HG03565 (cell line): ENCODE measurements around the gene TGIF1.

Source experiments
- ATAC-seq: cut with Tn5 transposase; IDR thresholded peaks from one replicate; pipeline ENCODE4 v1.9.1; 2021; ENCODE audit warnings: mild to moderate bottlenecking, moderate library complexity; ENCODE audit not compliant: unreplicated experiment

TGIF1 gene

GRCh38 chr18:3429121-3429520 is 20.9 kb upstream of the TGIF1 start:
- ATAC-seq: no peak

- ATAC-seq: no peak
Observed at GRCh38 chr18:3434685-3435084, 15.3 kb upstream of the TGIF1 start.

GRCh38 chr18:3440341-3440740 is 9.6 kb upstream of the TGIF1 start:
- ATAC-seq: no peak

- ATAC-seq: no peak
Observed at GRCh38 chr18:3441290-3441689, 8.7 kb upstream of the TGIF1 start.

- ATAC-seq: no peak
Observed at GRCh38 chr18:3442919-3443318, 7.1 kb upstream of the TGIF1 start.

- ATAC-seq: no peak
Observed at GRCh38 chr18:3444296-3444695, 5.7 kb upstream of the TGIF1 start.

GRCh38 chr18:3444954-3445353 is 5.0 kb upstream of the TGIF1 start:
- ATAC-seq: no peak

GRCh38 chr18:3447068-3447894 is 2.7 kb upstream of the TGIF1 start:
- no peak for ATAC-seq

GRCh38 chr18:3447895-3448837 is 1.8 kb upstream of the TGIF1 start:
- ATAC-seq: peak; percentile 59

GRCh38 chr18:3448838-3449511 is 997 bp upstream of the TGIF1 start:
- peak; percentile 52 for ATAC-seq

- ATAC-seq: no peak
Observed at GRCh38 chr18:3449512-3450011, 410 bp upstream of the TGIF1 start.

- no peak for ATAC-seq
Observed at GRCh38 chr18:3450799-3451182, 819 bp downstream of the TGIF1 start.

GRCh38 chr18:3451183-3451988 is 1.4 kb downstream of the TGIF1 start:
- no peak for ATAC-seq

GRCh38 chr18:3451989-3452749 is 2.2 kb downstream of the TGIF1 start:
- no peak for ATAC-seq

- no peak for ATAC-seq
Observed at GRCh38 chr18:3452750-3453539, 3.0 kb downstream of the TGIF1 start.

GRCh38 chr18:3453540-3454364 is 3.8 kb downstream of the TGIF1 start:
- no peak for ATAC-seq

- ATAC-seq: no peak
Observed at GRCh38 chr18:3454365-3455089, 4.6 kb downstream of the TGIF1 start.
